GM12891 (cell line): ENCODE measurements around the gene ELOVL5.

Source experiments
- PAX5 ChIP-seq: IDR thresholded peaks from 2 replicates; pipeline ENCODE4 v1.6.1; 2011; ENCODE audit warnings: low read length, moderate library complexity, mild to moderate bottlenecking; ENCODE audit not compliant: insufficient read depth, severe bottlenecking
- POLR2A ChIP-seq: IDR thresholded peaks from 2 replicates; pipeline ENCODE4 v1.6.1; 2011; ENCODE audit warnings: low read depth, low read length, control low read depth
- POLR2AphosphoS5 ChIP-seq: IDR thresholded peaks from 2 replicates; pipeline ENCODE4 v1.6.1; 2011; ENCODE audit warnings: low read depth, low read length, control low read depth
- POU2F2 ChIP-seq: IDR thresholded peaks from 2 replicates; pipeline ENCODE4 v1.6.1; 2011; ENCODE audit warnings: low read depth, mild to moderate bottlenecking, control low read depth, low read length, moderate library complexity
- SPI1 ChIP-seq: IDR thresholded peaks from 2 replicates; pipeline ENCODE4 v1.6.1; 2011; ENCODE audit warnings: low read depth, low read length, control low read depth
- TAF1 ChIP-seq: IDR thresholded peaks from 2 replicates; pipeline ENCODE4 v1.6.1; 2011; ENCODE audit warnings: low read depth, low read length, control low read depth

DNA sequence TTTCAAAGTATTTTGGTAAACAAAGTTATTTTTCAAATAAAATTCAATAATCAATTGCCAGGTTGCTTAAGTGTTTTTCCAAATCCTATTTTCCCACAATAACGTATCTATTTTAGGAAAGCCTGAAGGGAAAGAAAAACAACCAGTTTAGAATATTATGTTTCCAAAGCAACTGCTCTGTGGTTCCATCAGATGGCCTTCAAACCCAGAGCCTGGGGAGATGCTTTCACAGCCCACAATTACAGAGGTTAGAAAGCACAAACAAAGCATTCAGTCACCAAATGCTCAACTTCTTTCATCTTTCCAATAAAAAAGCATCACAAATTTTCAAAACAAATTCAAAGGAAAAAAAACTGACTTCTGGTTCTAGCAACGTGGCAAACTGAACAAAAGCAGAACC is 66.0 kb downstream of the ELOVL5 start:
- TF ChIP-seq POLR2A (no peak), POLR2AphosphoS5 (no peak), TAF1 (no peak), SPI1 (no peak), PAX5 (no peak), POU2F2 (no peak)
